ENCODE results near the gene SEZ6L2.

GRCh38 chr16:29907973-29908372 lies 8.6 kb upstream of the SEZ6L2 start:
- TF ChIP-seq ZNF558 (tag by site-specific recombination; IDR thresholded peaks at IDR 0.05) (no peak), BCL11B (tag by site-specific recombination; IDR thresholded peaks at IDR 0.05; ENCODE audit: low read depth) (no peak), ZNF658 (tag by site-specific recombination; IDR thresholded peaks at IDR 0.05) (no peak), ZNF404 (tag by site-specific recombination; IDR thresholded peaks at IDR 0.05) (no peak)
- TF ChIP-seq, protein P1, sequence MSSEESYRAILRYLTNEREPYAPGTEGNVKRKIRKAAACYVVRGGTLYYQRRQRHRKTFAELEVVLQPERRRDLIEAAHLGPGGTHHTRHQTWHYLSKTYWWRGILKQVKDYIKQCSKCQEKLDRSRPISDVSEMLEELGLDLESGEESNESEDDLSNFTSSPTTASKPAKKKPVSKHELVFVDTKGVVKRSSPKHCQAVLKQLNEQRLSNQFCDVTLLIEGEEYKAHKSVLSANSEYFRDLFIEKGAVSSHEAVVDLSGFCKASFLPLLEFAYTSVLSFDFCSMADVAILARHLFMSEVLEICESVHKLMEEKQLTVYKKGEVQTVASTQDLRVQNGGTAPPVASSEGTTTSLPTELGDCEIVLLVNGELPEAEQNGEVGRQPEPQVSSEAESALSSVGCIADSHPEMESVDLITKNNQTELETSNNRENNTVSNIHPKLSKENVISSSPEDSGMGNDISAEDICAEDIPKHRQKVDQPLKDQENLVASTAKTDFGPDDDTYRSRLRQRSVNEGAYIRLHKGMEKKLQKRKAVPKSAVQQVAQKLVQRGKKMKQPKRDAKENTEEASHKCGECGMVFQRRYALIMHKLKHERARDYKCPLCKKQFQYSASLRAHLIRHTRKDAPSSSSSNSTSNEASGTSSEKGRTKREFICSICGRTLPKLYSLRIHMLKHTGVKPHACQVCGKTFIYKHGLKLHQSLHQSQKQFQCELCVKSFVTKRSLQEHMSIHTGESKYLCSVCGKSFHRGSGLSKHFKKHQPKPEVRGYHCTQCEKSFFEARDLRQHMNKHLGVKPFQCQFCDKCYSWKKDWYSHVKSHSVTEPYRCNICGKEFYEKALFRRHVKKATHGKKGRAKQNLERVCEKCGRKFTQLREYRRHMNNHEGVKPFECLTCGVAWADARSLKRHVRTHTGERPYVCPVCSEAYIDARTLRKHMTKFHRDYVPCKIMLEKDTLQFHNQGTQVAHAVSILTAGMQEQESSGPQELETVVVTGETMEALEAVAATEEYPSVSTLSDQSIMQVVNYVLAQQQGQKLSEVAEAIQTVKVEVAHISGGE (tag by site-specific recombination; conservative IDR thresholded peaks at IDR 0.05; ENCODE audit: low read depth): no peak
